Measurements from ENCODE around the gene MTFMT.

Gene MTFMT

DNA sequence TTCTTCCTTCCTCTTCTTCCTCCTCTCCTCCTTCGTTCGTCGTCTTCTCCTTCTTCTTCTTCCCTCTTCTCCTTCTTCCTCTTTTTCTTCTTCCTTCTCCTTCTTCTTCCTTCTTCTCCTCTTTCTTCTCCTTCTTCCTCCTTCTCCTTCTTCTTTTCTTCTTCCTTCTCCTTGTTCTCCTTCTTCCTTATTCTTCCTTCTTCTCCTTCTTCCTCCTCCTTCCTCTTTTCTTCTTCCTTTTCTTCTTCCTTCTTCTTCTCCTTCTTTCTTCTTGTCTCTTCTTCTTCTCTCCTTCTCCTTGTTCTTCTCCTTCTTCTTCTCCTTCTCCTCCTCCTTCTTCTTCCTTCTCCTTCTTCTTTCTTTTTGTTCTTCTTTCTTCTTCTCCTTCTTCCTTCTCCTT is 75.0 kb downstream of the MTFMT start:
- TF ChIP-seq, protein P1, sequence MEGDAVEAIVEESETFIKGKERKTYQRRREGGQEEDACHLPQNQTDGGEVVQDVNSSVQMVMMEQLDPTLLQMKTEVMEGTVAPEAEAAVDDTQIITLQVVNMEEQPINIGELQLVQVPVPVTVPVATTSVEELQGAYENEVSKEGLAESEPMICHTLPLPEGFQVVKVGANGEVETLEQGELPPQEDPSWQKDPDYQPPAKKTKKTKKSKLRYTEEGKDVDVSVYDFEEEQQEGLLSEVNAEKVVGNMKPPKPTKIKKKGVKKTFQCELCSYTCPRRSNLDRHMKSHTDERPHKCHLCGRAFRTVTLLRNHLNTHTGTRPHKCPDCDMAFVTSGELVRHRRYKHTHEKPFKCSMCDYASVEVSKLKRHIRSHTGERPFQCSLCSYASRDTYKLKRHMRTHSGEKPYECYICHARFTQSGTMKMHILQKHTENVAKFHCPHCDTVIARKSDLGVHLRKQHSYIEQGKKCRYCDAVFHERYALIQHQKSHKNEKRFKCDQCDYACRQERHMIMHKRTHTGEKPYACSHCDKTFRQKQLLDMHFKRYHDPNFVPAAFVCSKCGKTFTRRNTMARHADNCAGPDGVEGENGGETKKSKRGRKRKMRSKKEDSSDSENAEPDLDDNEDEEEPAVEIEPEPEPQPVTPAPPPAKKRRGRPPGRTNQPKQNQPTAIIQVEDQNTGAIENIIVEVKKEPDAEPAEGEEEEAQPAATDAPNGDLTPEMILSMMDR (IDR thresholded peaks at IDR 0.05; ENCODE audit: control insufficient read depth, insufficient read depth, low read depth, low read length, missing control alignments) = no peak
- no peak for DNase-seq (ENCODE audit: low read depth)
- no peak overlapping the region for H3K4me3 ChIP-seq (ENCODE audit: control insufficient read depth, low read depth, low read length)

DNA sequence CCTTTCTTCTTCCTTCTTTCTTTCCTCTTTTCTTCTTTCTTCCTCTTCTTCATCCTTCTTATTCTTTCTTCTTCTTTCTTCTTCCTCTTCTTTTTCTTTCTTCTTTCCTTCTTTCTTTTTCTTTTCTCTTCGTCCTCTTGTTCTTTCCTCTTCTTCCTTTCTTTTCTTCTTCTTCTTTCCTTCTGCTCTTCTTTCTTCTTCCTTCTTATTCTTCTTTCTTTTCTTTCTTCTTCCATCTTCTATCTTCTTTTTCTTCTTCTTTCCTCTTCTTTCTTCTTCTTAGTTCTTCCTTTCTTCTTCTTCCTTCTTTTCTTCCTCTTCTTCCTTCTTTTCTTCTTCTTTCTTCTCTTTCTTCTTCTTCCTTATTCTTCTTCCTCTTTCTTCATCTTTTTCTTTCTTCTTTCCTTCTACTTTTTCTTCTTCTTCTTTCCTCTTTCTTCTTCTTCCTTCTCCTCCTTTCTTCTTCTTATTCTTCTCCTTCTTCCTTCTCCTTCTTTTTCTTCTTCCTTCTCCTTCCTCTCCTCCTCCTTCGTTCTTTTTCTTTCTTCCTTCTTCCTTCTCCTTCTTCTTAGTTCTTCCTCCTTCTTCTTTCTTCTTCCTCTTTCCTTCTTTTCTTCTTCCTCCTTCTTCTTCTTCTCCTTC is 77.5 kb downstream of the MTFMT start:
- H3K4me3 ChIP-seq (ENCODE audit: control insufficient read depth, low read depth, low read length) = no peak overlapping the region
- TF ChIP-seq, protein P1 (IDR thresholded peaks at IDR 0.05; ENCODE audit: control insufficient read depth, insufficient read depth, low read depth, low read length, missing control alignments) = no peak
- no peak for DNase-seq (ENCODE audit: low read depth)

Data from AG09309 (cell line).